Measurements from ENCODE around the gene AQR. TPM values are rescaled to one million over a fixed set of nuclear protein-coding genes. Genes with fewer than 3 reads are reported as not detected.

Gene AQR
- polyA plus RNA-seq, 1 donor from 2014 or later, result 22.4 TPM

GRCh38 chr15:34850121-34850520 is 119.4 kb downstream of the AQR start:
- H3K9me3 ChIP-seq (ENCODE audit: low read length), result no peaks in the 10 kb centered on the region
- no peak overlapping the region for H3K4me3 ChIP-seq (ENCODE audit: low read length)
- no peak overlapping the region for H2AFZ ChIP-seq (ENCODE audit: low read depth, low read length)
- H3F3A ChIP-seq (ENCODE audit: insufficient read depth, low read length, poor library complexity, severe bottlenecking), result no peaks in the 10 kb centered on the region
- no peak overlapping the region for H3K4me2 ChIP-seq (ENCODE audit: low read length)
- H3K27ac ChIP-seq (ENCODE audit: low read length), result no peak overlapping the region
- no peaks in the 10 kb centered on the region for H3K79me2 ChIP-seq (replicated peaks; ENCODE audit: insufficient read depth, low read length)
- H3K9ac ChIP-seq (ENCODE audit: low read length), result no peak overlapping the region
- H3K27me3 ChIP-seq (ENCODE audit: insufficient read depth, low read depth, low read length), result no peaks in the 10 kb centered on the region
- H3K36me3 ChIP-seq (ENCODE audit: insufficient read depth, low read length), result no peaks in the 10 kb centered on the region
- H4K20me1 ChIP-seq (ENCODE audit: insufficient read depth), result no peaks in the 10 kb centered on the region
- TF ChIP-seq POLR2AphosphoS5 (IDR thresholded peaks at IDR 0.05) (no peak), REST (IDR thresholded peaks at IDR 0.05; ENCODE audit: borderline replicate concordance) (no peak), CTCF (IDR thresholded peaks at IDR 0.05; ENCODE audit: poor library complexity, severe bottlenecking) (no peak), SMC3 (conservative IDR thresholded peaks at IDR 0.05; ENCODE audit: poor library complexity) (no peak), MXI1 (conservative IDR thresholded peaks at IDR 0.05; ENCODE audit: poor library complexity, severe bottlenecking) (no peak), EZH2 (IDR thresholded peaks at IDR 0.05; ENCODE audit: borderline replicate concordance, insufficient read depth, low read length, poor library complexity, severe bottlenecking) (no peak), RAD21 (conservative IDR thresholded peaks at IDR 0.05) (no peak), TAF1 (IDR thresholded peaks at IDR 0.05; ENCODE audit: low read depth) (no peak), EP300 (conservative IDR thresholded peaks at IDR 0.05; ENCODE audit: poor library complexity, severe bottlenecking) (no peak)
- no peaks in the 10 kb centered on the region for H3K9me2 ChIP-seq (ENCODE audit: insufficient read depth, low read length)

- TF ChIP-seq RAD21 (conservative IDR thresholded peaks at IDR 0.05), result no peak
- no peak for TF ChIP-seq TAF1 (IDR thresholded peaks at IDR 0.05; ENCODE audit: low read depth)
- TF ChIP-seq POLR2AphosphoS5 (IDR thresholded peaks at IDR 0.05), result no peak
- TF ChIP-seq EP300 (conservative IDR thresholded peaks at IDR 0.05; ENCODE audit: poor library complexity, severe bottlenecking), result no peak
- no peak for TF ChIP-seq CTCF (IDR thresholded peaks at IDR 0.05; ENCODE audit: poor library complexity, severe bottlenecking)
- no peak for TF ChIP-seq REST (IDR thresholded peaks at IDR 0.05; ENCODE audit: borderline replicate concordance)
- TF ChIP-seq MXI1 (conservative IDR thresholded peaks at IDR 0.05; ENCODE audit: poor library complexity, severe bottlenecking), result no peak
- TF ChIP-seq EZH2 (IDR thresholded peaks at IDR 0.05; ENCODE audit: borderline replicate concordance, insufficient read depth, low read length, poor library complexity, severe bottlenecking), result no peak
- no peak for TF ChIP-seq SMC3 (conservative IDR thresholded peaks at IDR 0.05; ENCODE audit: poor library complexity)
- no peaks in the 10 kb centered on the region for H3K36me3 ChIP-seq (ENCODE audit: insufficient read depth, low read length)
- no peak overlapping the region for H3K27ac ChIP-seq (ENCODE audit: low read length)
- H4K20me1 ChIP-seq (ENCODE audit: insufficient read depth), result no peaks in the 10 kb centered on the region
- no peaks in the 10 kb centered on the region for H3K9me2 ChIP-seq (ENCODE audit: insufficient read depth, low read length)
- H3F3A ChIP-seq (ENCODE audit: insufficient read depth, low read length, poor library complexity, severe bottlenecking), result no peaks in the 10 kb centered on the region
- no peak overlapping the region for H3K4me2 ChIP-seq (ENCODE audit: low read length)
- H3K79me2 ChIP-seq (replicated peaks; ENCODE audit: insufficient read depth, low read length), result no peaks in the 10 kb centered on the region
- H2AFZ ChIP-seq (ENCODE audit: low read depth, low read length), result no peak overlapping the region
- H3K27me3 ChIP-seq (ENCODE audit: insufficient read depth, low read depth, low read length), result no peaks in the 10 kb centered on the region
- H3K9ac ChIP-seq (ENCODE audit: low read length), result no peak overlapping the region
- no peaks in the 10 kb centered on the region for H3K9me3 ChIP-seq (ENCODE audit: low read length)
- H3K4me3 ChIP-seq (ENCODE audit: low read length), result no peak overlapping the region
Observed at GRCh38 chr15:34849364-34849959, 120.1 kb downstream of the AQR start.

All from neural cell (in vitro differentiated cells).